DND-41 (cell line): ENCODE results near the gene DLG1.

Source experiments
- ATAC-seq: fragments of 200-7000 bp; cut with Tn5 transposase; 3 replicates; pipeline ENCODE4 v1.9.1; 2021; ENCODE audit warnings: low read depth; ENCODE audit not compliant: insufficient read depth
- DNase-seq: peaks from one replicate; pipeline ENCODE4 v3.0.0-alpha.2; 2020
- H2AFZ ChIP-seq: 2 replicates; pipeline ENCODE4 v1.6.0; 2012; ENCODE audit warnings: low read depth, low read length
- H3K27ac ChIP-seq: 2 replicates; pipeline ENCODE4 v1.5.1; 2012; ENCODE audit warnings: low read length, inconsistent platforms
- H3K27me3 ChIP-seq: fragments of 200-600 bp; sonication (generic); 2 replicates; pipeline ENCODE4 v1.6.0; 2012; ENCODE audit warnings: low read length, mild to moderate bottlenecking, inconsistent platforms; ENCODE audit not compliant: insufficient read depth, poor library complexity
- H3K36me3 ChIP-seq: 2 replicates; pipeline ENCODE4 v1.5.1; 2012; ENCODE audit warnings: low read length, inconsistent platforms; ENCODE audit not compliant: insufficient read depth
- H3K4me1 ChIP-seq: 2 replicates; pipeline ENCODE4 v1.5.1; 2012; ENCODE audit warnings: mild to moderate bottlenecking, low read length; ENCODE audit not compliant: insufficient read depth
- H3K4me2 ChIP-seq: 2 replicates; pipeline ENCODE4 v1.6.0; 2012; ENCODE audit warnings: mild to moderate bottlenecking, moderate library complexity, low read length, inconsistent platforms; ENCODE audit not compliant: insufficient read depth
- H3K4me3 ChIP-seq, 2 experiments: fragments of 200-600 bp in 1 of 2; shearing (Covaris generic) in 1 of 2; 2 replicates each; pipeline ENCODE4 v1.5.1; 2012 to 2016; ENCODE audit warnings: inconsistent platforms in 2 of 2, low read length in 2 of 2, mild to moderate bottlenecking in 2 of 2, low read depth in 1 of 2, moderate library complexity in 1 of 2
- H3K79me2 ChIP-seq: 2 replicates; pipeline ENCODE4 v1.6.0; 2012; ENCODE audit warnings: low read length, inconsistent platforms; ENCODE audit not compliant: insufficient read depth
- H3K9ac ChIP-seq: 2 replicates; pipeline ENCODE4 v1.6.0; 2012; ENCODE audit warnings: low read depth, mild to moderate bottlenecking, inconsistent platforms, low read length, moderate library complexity
- H3K9me3 ChIP-seq: 2 replicates; pipeline ENCODE4 v1.5.1; 2012; ENCODE audit warnings: low read length, moderate library complexity, mild to moderate bottlenecking, inconsistent platforms; ENCODE audit not compliant: insufficient read depth, severe bottlenecking
- H4K20me1 ChIP-seq: 2 replicates; pipeline ENCODE4 v1.6.0; 2012; ENCODE audit warnings: low read length; ENCODE audit not compliant: insufficient read depth
- CTCF ChIP-seq: IDR thresholded peaks from 2 replicates; pipeline ENCODE4 v1.5.1; 2012; ENCODE audit warnings: borderline replicate concordance, low read length, moderate library complexity, mild to moderate bottlenecking; ENCODE audit not compliant: poor library complexity, severe bottlenecking; ENCODE audit errors: extremely low read depth
- EZH2 ChIP-seq: IDR thresholded peaks from 3 replicates; pipeline ENCODE4 v1.6.1; 2012; ENCODE audit warnings: borderline replicate concordance, low read depth, mild to moderate bottlenecking, moderate library complexity, low read length, inconsistent platforms; ENCODE audit not compliant: severe bottlenecking

DLG1 gene

GRCh38 chr3:197080344-197080743, 218.1 kb downstream of the DLG1 start:
- no peaks in the 10 kb centered on the region for H4K20me1 ChIP-seq
- ATAC-seq (no peak), DNase-seq (no peak)
- peaks cover 22% of the 10 kb centered on the region; the same call in 1 of the 2 replicates for H3K36me3 ChIP-seq
- no peaks in the 10 kb centered on the region for H3K27me3 ChIP-seq
- H3K4me2 ChIP-seq: no peak overlapping the region
- H3K27ac ChIP-seq: no peak overlapping the region
- no peak overlapping the region for H2AFZ ChIP-seq
- no peaks in the 10 kb centered on the region for H3K9me3 ChIP-seq
- no peak for TF ChIP-seq EZH2
- TF ChIP-seq CTCF: no peak
- H3K9ac ChIP-seq: no peak overlapping the region
- no peaks in the 10 kb centered on the region for H3K79me2 ChIP-seq
- H3K4me1 ChIP-seq: no peaks in the 10 kb centered on the region
- H3K4me3 ChIP-seq: no peak overlapping the region

- H2AFZ ChIP-seq: no peak overlapping the region
- no peak for TF ChIP-seq CTCF
- TF ChIP-seq EZH2: no peak
- no peak overlapping the region for H3K4me2 ChIP-seq
- H3K9me3 ChIP-seq: no peaks in the 10 kb centered on the region
- ATAC-seq (no peak), DNase-seq (no peak)
- H3K79me2 ChIP-seq: no peaks in the 10 kb centered on the region
- no peak overlapping the region for H3K4me3 ChIP-seq
- H3K4me1 ChIP-seq: no peaks in the 10 kb centered on the region
- no peak overlapping the region for H3K27ac ChIP-seq
- no peaks in the 10 kb centered on the region for H4K20me1 ChIP-seq
- H3K36me3 ChIP-seq: peaks cover 27% of the 10 kb centered on the region; the same call in 1 of the 2 replicates
- no peak overlapping the region for H3K9ac ChIP-seq
- H3K27me3 ChIP-seq: no peaks in the 10 kb centered on the region
Measured at GRCh38 chr3:197076415-197076814, 222.0 kb downstream of the DLG1 start.

DNA sequence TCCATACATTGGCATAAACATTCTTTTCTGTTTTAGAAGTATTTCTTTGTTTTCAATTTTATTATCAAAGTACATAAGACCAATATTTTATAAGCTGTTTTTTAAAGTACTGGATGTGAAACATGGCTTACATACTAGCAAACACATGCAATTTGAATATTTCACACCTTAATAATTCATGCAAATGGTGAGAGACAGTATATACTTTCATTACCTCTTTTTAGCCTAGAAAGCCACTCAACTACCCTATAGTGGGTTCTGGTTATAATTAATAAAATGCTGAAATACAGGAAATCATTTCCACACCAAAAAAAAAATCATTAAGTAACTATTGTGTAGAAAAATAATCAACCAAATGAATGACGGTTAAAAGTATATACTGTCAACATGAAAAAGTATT, 230.3 kb downstream of the DLG1 start:
- TF ChIP-seq CTCF (no peak), EZH2 (no peak)
- Histone ChIP-seq H2AFZ (no peak overlapping the region), H3K9me3 (no peaks in the 10 kb centered on the region), H3K79me2 (no peaks in the 10 kb centered on the region), H4K20me1 (no peaks in the 10 kb centered on the region), H3K4me3 (no peak overlapping the region), H3K36me3 (peaks cover 25% of the 10 kb centered on the region), H3K27me3 (no peaks in the 10 kb centered on the region), H3K4me1 (no peaks in the 10 kb centered on the region), H3K9ac (no peak overlapping the region), H3K27ac (no peak overlapping the region), H3K4me2 (no peak overlapping the region)
- DNase-seq (no peak), ATAC-seq (no peak)

GRCh38 chr3:197064771-197065170, 233.6 kb downstream of the DLG1 start:
- no peaks in the 10 kb centered on the region for H3K9me3 ChIP-seq
- TF ChIP-seq CTCF: no peak
- no peak for TF ChIP-seq EZH2
- H3K27ac ChIP-seq: no peak overlapping the region
- no peaks in the 10 kb centered on the region for H3K27me3 ChIP-seq
- no peaks in the 10 kb centered on the region for H3K4me1 ChIP-seq
- H3K4me2 ChIP-seq: no peak overlapping the region
- no peaks in the 10 kb centered on the region for H3K79me2 ChIP-seq
- ATAC-seq (no peak), DNase-seq (no peak)
- no peak overlapping the region for H3K4me3 ChIP-seq
- peaks cover 38% of the 10 kb centered on the region for H3K36me3 ChIP-seq
- no peak overlapping the region for H3K9ac ChIP-seq
- H4K20me1 ChIP-seq: no peaks in the 10 kb centered on the region
- H2AFZ ChIP-seq: no peak overlapping the region
